ENCODE data around the gene FAM50B.
A peak's percentile ranks its signal among the peaks of the same experiment; 100 is the strongest.

FAM50B gene, protein sequence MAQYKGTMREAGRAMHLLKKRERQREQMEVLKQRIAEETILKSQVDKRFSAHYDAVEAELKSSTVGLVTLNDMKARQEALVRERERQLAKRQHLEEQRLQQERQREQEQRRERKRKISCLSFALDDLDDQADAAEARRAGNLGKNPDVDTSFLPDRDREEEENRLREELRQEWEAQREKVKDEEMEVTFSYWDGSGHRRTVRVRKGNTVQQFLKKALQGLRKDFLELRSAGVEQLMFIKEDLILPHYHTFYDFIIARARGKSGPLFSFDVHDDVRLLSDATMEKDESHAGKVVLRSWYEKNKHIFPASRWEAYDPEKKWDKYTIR

DNA sequence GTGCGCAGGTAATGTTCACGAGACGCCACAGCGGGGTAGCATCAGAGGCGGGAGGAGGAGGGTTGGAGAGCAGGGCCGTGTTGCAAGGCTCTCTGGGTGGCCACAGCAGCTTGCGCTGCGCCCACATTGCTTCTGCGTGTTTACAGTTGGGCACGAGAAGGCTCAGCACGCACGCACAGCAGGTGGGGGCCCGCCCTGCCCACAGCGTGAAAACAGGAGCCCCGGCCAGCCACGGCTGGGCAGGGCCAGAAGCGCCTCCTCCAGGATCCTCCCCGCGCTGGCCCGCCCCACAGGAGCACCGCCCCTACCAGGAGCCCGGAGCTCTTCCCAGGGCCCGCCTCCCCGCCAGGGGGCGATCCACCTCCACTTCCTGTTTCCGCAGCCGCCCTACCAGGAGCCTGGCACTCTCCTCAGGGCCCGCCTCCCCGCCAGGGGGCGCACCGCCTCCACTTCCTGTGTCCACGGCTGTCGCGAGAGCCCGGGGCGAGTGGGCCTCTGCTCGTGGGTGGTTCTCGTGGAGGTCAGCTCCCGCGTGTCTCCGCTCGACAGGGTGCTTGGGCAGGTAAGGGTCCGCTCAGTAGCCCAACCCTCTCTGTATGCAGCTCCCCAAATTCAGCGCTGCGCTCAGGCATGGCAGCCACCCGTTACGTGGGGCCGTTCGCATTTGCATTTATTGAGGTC, at the start of gene FAM50B:
Gene FAM50B, plus strand, starts transcription at position 449 of the 681 bp plus-strand sequence. CDS start 439 bp downstream, outside the sequence.
- peak; percentile 90 for DNase-seq (ENCODE audit: low read depth, low spot score)
- TF ChIP-seq, protein P1, sequence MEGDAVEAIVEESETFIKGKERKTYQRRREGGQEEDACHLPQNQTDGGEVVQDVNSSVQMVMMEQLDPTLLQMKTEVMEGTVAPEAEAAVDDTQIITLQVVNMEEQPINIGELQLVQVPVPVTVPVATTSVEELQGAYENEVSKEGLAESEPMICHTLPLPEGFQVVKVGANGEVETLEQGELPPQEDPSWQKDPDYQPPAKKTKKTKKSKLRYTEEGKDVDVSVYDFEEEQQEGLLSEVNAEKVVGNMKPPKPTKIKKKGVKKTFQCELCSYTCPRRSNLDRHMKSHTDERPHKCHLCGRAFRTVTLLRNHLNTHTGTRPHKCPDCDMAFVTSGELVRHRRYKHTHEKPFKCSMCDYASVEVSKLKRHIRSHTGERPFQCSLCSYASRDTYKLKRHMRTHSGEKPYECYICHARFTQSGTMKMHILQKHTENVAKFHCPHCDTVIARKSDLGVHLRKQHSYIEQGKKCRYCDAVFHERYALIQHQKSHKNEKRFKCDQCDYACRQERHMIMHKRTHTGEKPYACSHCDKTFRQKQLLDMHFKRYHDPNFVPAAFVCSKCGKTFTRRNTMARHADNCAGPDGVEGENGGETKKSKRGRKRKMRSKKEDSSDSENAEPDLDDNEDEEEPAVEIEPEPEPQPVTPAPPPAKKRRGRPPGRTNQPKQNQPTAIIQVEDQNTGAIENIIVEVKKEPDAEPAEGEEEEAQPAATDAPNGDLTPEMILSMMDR (IDR thresholded peaks at IDR 0.05; ENCODE audit: low read depth, low read length) = peak; percentile 92
- H3K4me3 ChIP-seq (ENCODE audit: low read depth, low read length) = peak within 1 kb of the TSS; percentile 59
- in situ Hi-C loops (cut with HindIII; ENCODE audit: low sequenced_read_pairs) = no loop called here

DNA sequence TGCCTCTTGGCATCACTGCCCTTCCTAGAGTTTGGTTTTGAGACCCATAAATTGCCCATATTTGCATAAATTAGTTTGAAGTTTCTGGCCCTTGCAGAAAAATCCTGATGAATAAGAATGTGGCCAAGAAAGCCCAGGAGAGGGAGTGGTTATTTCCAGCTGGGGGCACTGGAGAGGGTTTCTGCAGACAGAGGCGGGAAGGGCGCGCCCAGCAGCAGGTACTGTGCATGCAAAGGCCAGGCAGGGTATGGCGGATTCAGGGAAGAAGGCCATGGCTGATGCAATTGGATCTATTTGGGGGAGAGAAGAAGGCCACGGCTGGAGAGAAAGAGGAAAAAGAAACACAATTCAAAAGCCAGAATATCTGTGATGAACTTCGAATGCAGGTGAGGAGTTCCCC, 49.5 kb upstream of the FAM50B start:
- in situ Hi-C loops (cut with HindIII; ENCODE audit: low sequenced_read_pairs) = no loop called here
- no peak overlapping the region for H3K4me3 ChIP-seq (ENCODE audit: low read depth, low read length)
- TF ChIP-seq, protein P1 (IDR thresholded peaks at IDR 0.05; ENCODE audit: low read depth, low read length) = no peak
- DNase-seq (ENCODE audit: low read depth, low spot score) = no peak

DNA sequence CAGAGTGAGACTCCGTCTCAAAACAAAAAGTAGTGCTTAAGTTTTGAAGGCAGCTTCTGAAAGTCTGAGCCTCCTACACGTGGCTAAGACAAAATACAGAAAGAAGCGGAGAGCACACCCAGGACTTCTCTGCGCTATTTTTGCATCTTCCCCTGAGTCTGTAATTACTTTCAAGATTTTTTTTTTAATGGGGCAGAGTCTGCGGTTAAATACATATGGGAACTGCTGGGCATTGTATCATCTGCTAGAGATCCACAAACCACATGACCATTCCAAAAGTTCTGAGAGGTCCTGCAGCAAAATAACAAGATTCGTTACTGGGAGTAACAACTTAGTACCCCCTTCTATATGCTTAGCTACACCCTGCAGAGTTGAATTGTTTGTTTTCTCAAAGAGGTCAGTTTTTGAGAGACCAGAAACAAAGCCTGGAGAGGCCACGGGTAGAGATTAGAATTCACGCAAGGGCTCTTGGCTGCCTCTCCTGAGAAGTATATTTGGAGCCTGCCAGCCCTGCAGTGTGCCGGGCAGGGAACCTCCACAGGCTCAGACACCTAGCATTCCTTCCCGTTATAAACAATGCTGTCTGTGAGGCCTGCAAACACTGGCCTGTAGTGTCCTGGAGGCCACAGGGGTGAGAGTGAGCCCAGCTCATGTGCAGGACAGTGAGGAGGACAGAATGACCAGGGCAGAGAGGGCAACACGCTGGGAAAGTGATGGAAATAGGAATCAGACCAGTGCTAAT, 48.2 kb upstream of the FAM50B start:
- in situ Hi-C loops (cut with HindIII; ENCODE audit: low sequenced_read_pairs) = no loop called here
- DNase-seq (ENCODE audit: low read depth, low spot score) = peak; percentile 72
- H3K4me3 ChIP-seq (ENCODE audit: low read depth, low read length) = no peak overlapping the region
- TF ChIP-seq, protein P1 (IDR thresholded peaks at IDR 0.05; ENCODE audit: low read depth, low read length) = no peak

DNA sequence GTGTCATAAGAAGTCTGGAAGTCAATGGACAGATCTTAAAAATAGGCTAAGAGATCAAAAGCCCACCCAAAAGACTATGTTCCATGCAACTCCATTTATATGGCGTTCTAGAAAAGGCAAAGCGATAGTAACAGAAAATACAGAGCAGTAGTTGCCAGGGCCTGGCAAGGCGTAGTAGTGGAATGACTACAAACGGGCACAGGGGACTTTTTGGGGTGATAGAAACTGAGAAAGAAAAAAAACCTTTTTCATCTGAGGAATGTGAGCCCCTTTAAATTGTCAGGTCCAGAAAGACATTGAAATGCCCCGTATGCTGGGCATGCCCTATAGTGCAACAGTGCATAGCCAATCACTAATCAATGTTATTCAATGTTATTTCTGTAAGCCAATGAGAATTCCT, 47.2 kb upstream of the FAM50B start:
- no peak overlapping the region for H3K4me3 ChIP-seq (ENCODE audit: low read depth, low read length)
- in situ Hi-C loops (cut with HindIII; ENCODE audit: low sequenced_read_pairs) = no loop called here
- TF ChIP-seq, protein P1 (IDR thresholded peaks at IDR 0.05; ENCODE audit: low read depth, low read length) = no peak
- DNase-seq (ENCODE audit: low read depth, low spot score) = no peak

DNA sequence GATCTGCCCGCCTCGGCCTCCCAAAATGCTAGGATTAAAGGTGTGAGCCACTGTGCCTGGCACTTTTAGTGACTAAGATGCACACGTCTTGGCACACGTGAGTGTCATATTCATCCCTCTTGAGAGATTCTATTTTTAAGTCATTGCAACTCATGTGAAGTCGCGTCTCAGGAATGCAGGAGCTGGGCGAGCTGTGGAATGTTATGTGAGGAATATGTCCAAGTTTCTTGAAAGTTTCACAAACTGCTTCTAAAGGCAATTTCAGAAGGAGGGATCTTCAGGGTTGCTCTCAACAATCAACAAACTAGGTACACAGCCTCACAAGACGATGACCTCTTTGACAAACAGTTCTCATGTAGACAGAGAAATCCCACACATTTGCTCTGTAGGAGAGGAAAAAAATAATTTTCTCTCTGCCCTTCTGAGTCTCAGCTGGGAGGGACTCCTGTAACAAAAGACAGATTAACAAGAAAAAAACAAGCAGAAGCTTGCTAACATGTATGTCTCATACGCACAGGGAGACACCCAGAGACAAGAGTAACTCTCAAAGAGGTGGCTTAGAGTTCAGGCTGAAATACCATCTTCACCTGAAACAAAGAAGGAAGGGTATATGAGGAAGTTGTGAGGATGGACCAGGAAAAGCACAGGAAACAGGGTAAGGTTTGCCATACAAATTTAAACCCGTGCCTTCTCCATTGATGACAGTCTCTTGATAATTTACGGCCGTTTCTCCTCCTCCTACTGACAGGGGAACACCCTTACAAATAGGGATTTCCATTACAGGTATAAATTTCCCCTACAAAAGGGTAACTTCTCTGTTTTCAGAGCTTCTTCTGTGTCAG, 45.3 kb upstream of the FAM50B start:
- H3K4me3 ChIP-seq (ENCODE audit: low read depth, low read length) = no peak overlapping the region
- in situ Hi-C loops (cut with HindIII; ENCODE audit: low sequenced_read_pairs) = no loop called here

More for the DNA sequence above, 45.3 kb upstream of the FAM50B start:
- TF ChIP-seq, protein P1 (IDR thresholded peaks at IDR 0.05; ENCODE audit: low read depth, low read length) = no peak
- DNase-seq (ENCODE audit: low read depth, low spot score) = peak; percentile 93

Data from astrocyte of the spinal cord (primary cell).